GM13977 (cell line): ENCODE measurements around the gene RHOB.

Experiments used
- DNase-seq: peaks from one replicate; pipeline ENCODE4 v3.0.0; 2012; ENCODE audit warnings: low spot score
- CTCF ChIP-seq: IDR thresholded peaks from 2 replicates; pipeline ENCODE4 v1.5.1; 2012; ENCODE audit warnings: mild to moderate bottlenecking, control low read depth; ENCODE audit not compliant: insufficient read depth; ENCODE audit errors: extremely low read depth, missing control alignments
- in situ Hi-C: fragments of 300-500 bp; cut with MboI; formaldehyde crosslinking; loops from one replicate; pipeline ENCODE4 v1.12.0; 2022; ENCODE audit warnings: low sequenced_read_pairs, low pct_unique_long_range_greater_than_20kb, mixed read lengths, inconsistent platforms; ENCODE audit not compliant: unreplicated experiment

Gene RHOB

GRCh38 chr2:20444101-20444992, 2.5 kb upstream of the RHOB start:
- in situ Hi-C loops, result loop anchor here (5.0 kb wide), 1 partner anchor 198 kb away; no protein-coding TSS in a partner anchor
- no peak for DNase-seq

GRCh38 chr2:20444993-20445910, 1.6 kb upstream of the RHOB start:
- in situ Hi-C loops, result loop anchor here (5.0 kb wide), 1 partner anchor 197 kb away; no protein-coding TSS in a partner anchor
- no peak for DNase-seq

More at GRCh38 chr2:20444101-20444992, 2.5 kb upstream of the RHOB start:
- no peak for TF ChIP-seq CTCF

GRCh38 chr2:20446255-20446916, 488 bp upstream of the RHOB start:
- in situ Hi-C loops, result no loop called here
- peak; percentile 8 for TF ChIP-seq CTCF
- DNase-seq, result no peak

More at GRCh38 chr2:20444993-20445910, 1.6 kb upstream of the RHOB start:
- TF ChIP-seq CTCF, result no peak

- DNase-seq, result peak; percentile 72
- in situ Hi-C loops, result no loop called here
- peak; percentile 21 for TF ChIP-seq CTCF
Measured at GRCh38 chr2:20447437-20448245, 767 bp downstream of the RHOB start.

- DNase-seq, result no peak
- TF ChIP-seq CTCF, result no peak
- in situ Hi-C loops, result no loop called here
Measured at GRCh38 chr2:20448246-20448976, 1.5 kb downstream of the RHOB start.
